ENCODE data around the gene SDSL. TPM values are rescaled to one million over a fixed set of nuclear protein-coding genes. Genes with fewer than 3 reads are reported as not detected.

Gene SDSL
- total and polyA plus RNA-seq, 2 of the 13 experiments (the other 11 are each of a cell fraction or from before 2014, with no cell fraction given), result 1.2 to 1.7 TPM

GRCh38 chr12:113479590-113480335 is 57.6 kb downstream of the SDSL start (continued):
- TF ChIP-seq FLYWCH1 (CRISPR knock-in tag; IDR thresholded peaks at IDR 0.05), result no peak
- TF ChIP-seq NFATC3 (CRISPR knock-in tag; IDR thresholded peaks at IDR 0.05), result no peak
- TF ChIP-seq ZFY (CRISPR knock-in tag; IDR thresholded peaks at IDR 0.05), result no peak; the same call in 1 of the 2 replicates
- no peak for TF ChIP-seq ZNF879 (CRISPR knock-in tag; IDR thresholded peaks at IDR 0.05)
- 0 out of 2 replicates have a peak, but pooled peaks have one; percentile 64 for TF ChIP-seq KLF12 (CRISPR knock-in tag; IDR thresholded peaks at IDR 0.05; ENCODE audit: borderline replicate concordance)
- no peak for TF ChIP-seq ZNF597 (CRISPR knock-in tag; IDR thresholded peaks at IDR 0.05)
- no peak for TF ChIP-seq ZFAT (CRISPR knock-in tag; conservative IDR thresholded peaks at IDR 0.05)
- no peak for TF ChIP-seq ZNF362 (CRISPR knock-in tag; IDR thresholded peaks at IDR 0.05; ENCODE audit: borderline replicate concordance)
- no peak for TF ChIP-seq TCF12 (IDR thresholded peaks at IDR 0.05)
- TF ChIP-seq TCF12 (CRISPR knock-in tag; IDR thresholded peaks at IDR 0.05), result no peak
- 0 out of 2 replicates have a peak, but pooled peaks have one; percentile 53 for TF ChIP-seq ZSCAN21 (CRISPR knock-in tag; IDR thresholded peaks at IDR 0.05; ENCODE audit: borderline replicate concordance)
- no peak for TF ChIP-seq ZNF646 (CRISPR knock-in tag; IDR thresholded peaks at IDR 0.05)
- no peak for TF ChIP-seq THYN1 (CRISPR knock-in tag; IDR thresholded peaks at IDR 0.05; ENCODE audit: borderline replicate concordance, low read depth)
- TF ChIP-seq KLF9 (CRISPR knock-in tag; IDR thresholded peaks at IDR 0.05; ENCODE audit: low read depth), result no peak
- TF ChIP-seq GATAD1 (CRISPR knock-in tag; IDR thresholded peaks at IDR 0.05), result no peak
- peak; percentile 63; the same call in 1 of the 2 replicates for TF ChIP-seq IRX3 (CRISPR knock-in tag; IDR thresholded peaks at IDR 0.05; ENCODE audit: borderline replicate concordance, low read depth)
- no peak for TF ChIP-seq ZNF382 (CRISPR knock-in tag; IDR thresholded peaks at IDR 0.05; ENCODE audit: borderline replicate concordance)
- no peak for TF ChIP-seq RELA (CRISPR knock-in tag; IDR thresholded peaks at IDR 0.05)
- TF ChIP-seq ZNF776 (CRISPR knock-in tag; IDR thresholded peaks at IDR 0.05), result no peak
- no peak for TF ChIP-seq JUN (CRISPR knock-in tag; IDR thresholded peaks at IDR 0.05)
- no peak for TF ChIP-seq ZBTB8A (CRISPR knock-in tag; IDR thresholded peaks at IDR 0.05; ENCODE audit: borderline replicate concordance, low read depth)
- peak; percentile 68; the same call in 1 of the 2 replicates for TF ChIP-seq SRY (CRISPR knock-in tag; IDR thresholded peaks at IDR 0.05)
